Skeletal muscle cell (primary cell): Measurements from ENCODE around the gene PCDHA5.
A peak's percentile ranks its signal among the peaks of the same experiment; 100 is the strongest.
"Not testable (repeated sequence)": the region's sequence is repeated elsewhere in the genome, so short reads cannot be mapped to it uniquely, and the experiment has no call there.

Source experiments
- DNase-seq: peaks from one replicate; pipeline ENCODE4 v3.0.0-alpha.2; 2010; ENCODE audit warnings: low read depth
- H3K4me3 ChIP-seq: 2 replicates; pipeline ENCODE4 v1.5.1; 2011; ENCODE audit warnings: low read depth, mild to moderate bottlenecking, control low read depth, low read length, moderate library complexity

PCDHA5 gene

DNA sequence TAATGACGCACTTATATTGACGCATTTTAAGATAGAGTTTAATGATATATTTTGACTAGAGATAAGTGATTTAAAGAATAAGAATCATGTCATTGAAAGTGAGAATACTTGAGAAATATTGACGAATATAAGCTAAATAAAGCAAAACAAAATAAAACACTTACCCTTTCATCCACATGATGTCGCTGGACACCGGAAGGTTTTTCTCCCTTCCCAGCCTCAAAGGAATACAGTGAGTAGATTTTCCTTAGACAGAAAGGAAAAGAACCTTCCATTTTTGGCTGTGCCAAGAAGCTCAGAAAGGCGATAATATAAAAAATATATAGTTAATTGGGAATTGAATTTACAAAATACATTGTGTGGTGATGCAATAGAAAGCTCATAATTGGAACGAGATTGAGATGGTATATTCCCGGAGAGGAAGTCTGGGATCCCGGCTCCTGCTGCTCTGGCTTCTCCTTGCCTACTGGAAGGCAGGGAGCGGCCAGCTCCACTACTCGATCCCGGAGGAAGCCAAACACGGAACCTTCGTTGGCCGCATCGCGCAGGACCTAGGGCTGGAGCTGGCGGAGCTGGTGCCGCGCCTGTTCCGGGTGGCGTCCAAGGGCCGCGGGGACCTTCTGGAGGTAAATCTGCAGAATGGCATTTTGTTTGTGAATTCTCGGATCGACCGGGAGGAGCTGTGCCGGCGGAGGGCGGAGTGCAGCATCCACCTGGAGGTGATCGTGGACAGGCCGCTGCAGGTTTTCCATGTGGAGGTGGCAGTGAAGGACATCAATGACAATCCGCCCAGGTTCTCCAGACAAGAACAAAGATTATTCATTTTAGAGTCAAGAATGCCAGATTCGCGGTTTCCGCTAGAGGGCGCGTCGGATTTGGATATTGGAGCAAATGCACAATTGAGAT, at the start of gene PCDHA5:
Gene PCDHA5 (plus strand): TSS at position 239 of the 906 bp plus-strand sequence.
- no peak for DNase-seq
- H3K4me3 ChIP-seq = no peak within 1 kb of the TSS

DNA sequence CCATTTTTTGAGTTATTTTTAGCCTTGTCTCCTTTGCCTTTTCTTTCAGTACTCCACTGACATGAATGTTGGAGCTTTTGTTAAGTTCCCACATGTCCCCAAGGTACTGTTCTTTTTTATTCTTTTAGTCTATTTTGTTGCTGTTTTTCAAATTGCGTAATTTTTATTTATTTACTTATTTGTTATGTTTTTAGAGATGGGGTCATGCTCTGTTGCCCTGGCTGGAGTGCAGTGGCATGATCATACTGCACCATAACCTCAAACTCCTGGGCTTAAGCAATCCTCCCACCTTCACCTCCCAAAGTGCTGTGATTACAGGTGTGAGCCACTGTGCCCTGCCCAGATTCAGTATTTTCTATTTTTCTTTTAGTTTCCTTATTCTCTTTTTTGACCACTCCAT, 40.9 kb upstream of the PCDHA5 start:
- no peak overlapping the region for H3K4me3 ChIP-seq
- no peak for DNase-seq

DNA sequence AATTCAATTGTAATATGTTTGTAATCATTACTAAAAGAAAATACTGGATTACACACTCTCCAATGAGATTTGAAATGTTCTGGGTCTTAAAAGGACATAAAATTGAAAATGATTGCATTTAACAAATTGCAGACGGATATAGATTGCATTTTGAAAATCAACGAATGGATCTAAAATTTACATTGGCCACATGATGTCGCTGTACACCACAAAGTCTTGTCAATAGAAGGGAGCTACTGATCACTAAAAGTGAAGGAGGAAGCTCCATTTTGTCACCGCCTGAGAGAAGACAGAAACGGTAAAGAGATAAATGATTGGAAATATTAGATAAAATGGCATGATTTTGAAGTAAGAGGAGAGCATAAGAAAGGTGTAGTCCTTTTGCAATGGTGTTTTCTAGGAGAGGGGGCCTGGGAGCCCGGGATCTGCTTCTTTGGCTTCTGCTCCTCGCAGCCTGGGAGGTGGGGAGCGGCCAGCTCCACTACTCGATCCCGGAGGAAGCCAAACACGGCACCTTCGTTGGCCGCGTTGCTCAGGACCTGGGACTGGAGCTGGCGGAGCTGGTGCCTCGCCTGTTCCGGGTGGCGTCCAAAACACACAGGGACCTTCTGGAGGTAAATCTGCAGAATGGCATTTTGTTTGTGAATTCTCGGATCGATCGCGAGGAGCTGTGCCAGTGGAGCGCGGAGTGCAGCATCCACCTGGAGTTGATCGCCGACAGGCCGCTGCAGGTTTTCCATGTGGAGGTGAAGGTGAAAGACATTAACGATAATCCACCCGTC, 35.3 kb upstream of the PCDHA5 start, which contains the start of gene PCDHA1:
Gene PCDHA1 (plus strand): TSS at position 236 of the 782 bp plus-strand sequence.
- no peak within 1 kb of the TSS for H3K4me3 ChIP-seq
- DNase-seq = no peak

DNA sequence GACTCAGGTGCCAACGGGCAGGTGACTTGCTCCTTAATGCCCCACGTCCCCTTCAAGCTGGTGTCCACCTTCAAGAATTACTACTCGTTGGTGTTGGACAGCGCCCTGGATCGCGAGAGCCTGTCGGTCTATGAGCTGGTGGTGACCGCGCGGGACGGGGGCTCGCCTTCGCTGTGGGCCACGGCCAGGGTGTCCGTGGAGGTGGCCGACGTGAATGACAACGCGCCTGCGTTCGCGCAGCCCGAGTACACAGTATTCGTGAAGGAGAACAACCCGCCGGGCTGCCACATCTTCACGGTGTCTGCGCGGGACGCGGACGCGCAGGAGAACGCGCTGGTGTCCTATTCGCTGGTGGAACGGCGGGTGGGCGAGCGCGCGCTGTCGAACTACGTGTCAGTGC, 34.0 kb upstream of the PCDHA5 start:
- H3K4me3 ChIP-seq, DNase-seq: not testable (repeated sequence)

DNA sequence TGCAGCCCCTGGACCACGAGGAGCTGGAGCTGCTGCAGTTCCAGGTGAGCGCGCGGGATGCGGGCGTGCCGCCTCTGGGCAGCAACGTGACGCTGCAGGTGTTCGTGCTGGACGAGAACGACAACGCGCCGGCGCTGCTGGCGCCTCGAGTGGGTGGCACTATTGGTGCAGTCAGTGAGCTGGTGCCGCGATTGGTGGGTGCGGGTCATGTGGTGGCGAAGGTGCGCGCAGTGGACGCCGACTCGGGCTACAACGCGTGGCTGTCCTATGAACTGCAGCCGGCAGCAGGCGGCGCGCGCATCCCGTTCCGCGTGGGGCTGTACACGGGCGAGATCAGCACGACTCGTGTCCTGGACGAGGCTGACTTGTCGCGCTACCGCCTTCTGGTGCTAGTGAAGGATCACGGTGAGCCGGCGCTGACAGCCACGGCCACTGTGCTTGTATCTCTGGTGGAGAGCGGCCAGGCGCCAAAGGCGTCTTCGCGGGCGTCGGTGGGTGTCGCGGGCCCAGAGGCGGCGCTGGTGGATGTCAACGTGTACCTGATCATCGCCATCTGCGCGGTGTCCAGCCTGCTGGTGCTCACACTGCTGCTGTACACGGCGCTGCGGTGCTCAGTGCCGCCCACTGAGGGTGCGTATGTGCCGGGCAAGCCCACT, 33.4 kb upstream of the PCDHA5 start:
- not testable (repeated sequence) for H3K4me3 ChIP-seq, DNase-seq

DNA sequence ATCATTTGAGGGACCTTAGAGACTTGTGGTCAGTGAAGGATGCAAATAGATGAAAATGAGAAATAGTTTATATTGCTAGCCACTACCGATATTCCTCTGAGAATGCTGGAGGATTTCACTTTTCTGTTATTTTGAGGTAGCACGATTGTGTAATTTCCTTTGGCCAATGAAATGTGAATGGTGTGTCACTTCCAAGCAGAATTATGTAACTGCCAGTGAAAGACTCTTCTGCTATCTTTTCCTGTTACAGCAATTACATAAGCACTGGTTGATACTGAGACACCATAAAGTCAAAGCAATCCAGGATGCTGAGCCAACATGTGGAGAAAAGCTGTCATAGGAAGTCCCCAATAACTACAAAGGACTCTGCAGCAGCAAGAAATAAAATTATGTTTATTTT, 30.3 kb upstream of the PCDHA5 start:
- no peak for DNase-seq
- H3K4me3 ChIP-seq = no peak overlapping the region

DNA sequence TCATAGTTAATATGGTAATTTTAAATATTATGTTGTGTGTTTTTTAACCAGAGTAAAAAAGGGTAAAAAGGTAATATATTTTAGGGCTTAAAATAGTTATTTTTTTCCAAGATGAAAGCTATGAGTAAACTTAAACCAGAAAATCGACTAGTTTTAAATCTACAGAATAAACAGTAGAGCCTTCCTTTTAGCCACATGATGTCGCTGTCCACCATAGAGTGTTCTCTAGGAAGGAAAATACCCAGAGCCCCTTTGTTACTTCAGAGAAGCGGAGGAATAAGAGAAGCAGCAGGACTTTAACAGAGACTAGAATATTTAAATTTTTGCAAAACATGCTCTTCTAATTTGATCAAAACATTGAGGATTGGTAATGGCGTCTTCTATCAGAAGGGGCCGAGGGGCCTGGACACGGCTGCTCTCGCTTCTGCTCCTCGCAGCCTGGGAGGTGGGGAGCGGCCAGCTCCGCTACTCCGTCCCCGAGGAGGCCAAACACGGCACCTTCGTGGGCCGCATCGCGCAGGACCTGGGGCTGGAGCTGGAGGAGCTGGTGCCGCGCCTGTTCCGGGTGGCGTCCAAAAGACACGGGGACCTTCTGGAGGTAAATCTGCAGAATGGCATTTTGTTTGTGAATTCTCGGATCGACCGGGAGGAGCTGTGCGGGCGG, 26.7 kb upstream of the PCDHA5 start, which contains the start of gene PCDHA2:
Gene PCDHA2 (plus strand): TSS at position 258 of the 664 bp plus-strand sequence.
- H3K4me3 ChIP-seq = no peak within 1 kb of the TSS
- DNase-seq = no peak

DNA sequence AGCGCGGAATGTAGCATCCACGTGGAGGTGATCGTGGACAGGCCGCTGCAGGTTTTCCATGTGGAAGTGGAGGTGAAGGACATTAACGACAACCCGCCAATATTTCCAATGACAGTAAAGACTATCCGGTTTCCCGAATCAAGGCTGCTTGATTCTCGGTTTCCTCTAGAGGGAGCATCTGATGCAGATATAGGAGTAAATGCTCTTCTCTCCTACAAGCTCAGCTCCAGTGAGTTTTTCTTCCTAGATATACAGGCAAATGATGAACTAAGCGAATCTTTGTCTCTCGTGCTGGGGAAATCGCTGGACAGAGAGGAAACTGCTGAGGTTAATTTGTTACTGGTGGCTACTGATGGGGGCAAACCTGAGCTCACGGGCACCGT, 26.2 kb upstream of the PCDHA5 start:
- no peak for DNase-seq
- no peak overlapping the region for H3K4me3 ChIP-seq

DNA sequence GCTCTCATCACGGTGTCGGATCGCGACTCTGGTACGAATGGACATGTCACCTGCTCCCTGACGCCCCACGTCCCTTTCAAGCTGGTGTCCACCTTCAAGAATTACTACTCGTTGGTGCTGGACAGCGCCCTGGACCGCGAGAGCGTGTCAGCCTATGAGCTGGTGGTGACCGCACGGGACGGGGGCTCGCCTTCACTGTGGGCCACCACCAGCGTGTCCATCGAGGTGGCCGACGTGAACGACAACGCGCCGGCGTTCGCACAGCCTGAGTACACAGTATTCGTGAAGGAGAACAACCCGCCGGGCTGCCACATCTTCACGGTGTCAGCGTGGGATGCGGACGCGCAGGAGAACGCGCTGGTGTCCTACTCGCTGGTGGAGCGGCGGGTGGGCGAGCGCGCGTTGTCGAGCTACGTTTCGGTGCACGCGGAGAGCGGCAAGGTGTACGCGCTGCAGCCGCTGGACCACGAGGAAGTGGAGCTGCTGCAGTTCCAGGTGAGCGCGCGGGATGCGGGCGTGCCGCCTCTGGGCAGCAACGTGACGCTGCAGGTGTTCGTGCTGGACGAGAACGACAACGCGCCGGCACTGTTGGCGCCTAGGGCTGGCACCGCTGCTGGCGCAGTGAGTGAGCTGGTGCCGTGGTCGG, 25.2 kb upstream of the PCDHA5 start:
- H3K4me3 ChIP-seq, DNase-seq: not testable (repeated sequence)

DNA sequence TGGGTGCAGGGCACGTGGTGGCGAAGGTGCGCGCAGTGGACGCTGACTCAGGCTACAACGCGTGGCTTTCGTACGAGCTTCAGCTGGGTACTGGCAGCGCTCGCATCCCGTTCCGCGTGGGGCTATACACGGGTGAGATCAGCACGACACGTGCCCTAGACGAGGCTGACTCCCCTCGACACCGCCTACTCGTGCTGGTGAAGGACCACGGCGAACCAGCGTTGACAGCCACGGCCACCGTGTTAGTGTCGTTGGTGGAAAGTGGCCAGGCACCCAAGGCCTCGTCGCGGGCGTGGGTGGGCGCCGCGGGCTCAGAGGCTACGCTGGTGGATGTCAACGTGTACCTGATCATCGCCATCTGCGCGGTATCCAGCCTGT, 24.7 kb upstream of the PCDHA5 start:
- H3K4me3 ChIP-seq = no peak overlapping the region
- no peak for DNase-seq

DNA sequence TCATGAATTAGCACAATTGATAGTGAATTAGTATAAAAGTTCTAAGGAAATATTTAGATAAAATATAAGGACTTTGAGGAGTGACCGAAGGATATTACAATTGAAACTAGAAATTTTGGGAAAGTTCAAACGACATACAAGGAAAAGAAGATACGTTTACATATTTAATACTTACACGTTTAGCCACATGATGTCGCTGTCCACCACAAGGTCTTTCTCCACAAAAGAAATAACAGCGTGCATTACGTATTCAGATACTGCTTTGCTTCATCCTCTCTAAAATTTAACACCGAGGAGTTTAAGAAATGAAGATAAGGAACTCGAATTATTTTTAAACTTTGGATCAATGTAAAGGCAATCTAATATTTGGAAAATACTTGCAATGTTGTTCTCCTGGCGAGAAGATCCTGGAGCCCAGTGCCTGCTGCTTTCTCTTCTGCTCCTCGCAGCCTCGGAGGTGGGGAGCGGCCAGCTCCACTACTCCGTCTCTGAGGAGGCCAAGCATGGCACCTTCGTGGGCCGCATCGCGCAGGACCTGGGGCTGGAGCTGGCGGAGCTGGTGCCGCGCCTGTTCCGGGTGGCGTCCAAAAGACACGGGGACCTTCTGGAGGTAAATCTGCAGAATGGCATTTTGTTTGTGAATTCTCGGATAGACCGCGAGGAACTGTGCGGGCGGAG, 20.5 kb upstream of the PCDHA5 start, which contains the start of gene PCDHA3:
Gene PCDHA3 (plus strand): TSS at position 242 of the 678 bp plus-strand sequence.
- DNase-seq = no peak
- peak within 1 kb of the TSS; percentile 26 for H3K4me3 ChIP-seq

DNA sequence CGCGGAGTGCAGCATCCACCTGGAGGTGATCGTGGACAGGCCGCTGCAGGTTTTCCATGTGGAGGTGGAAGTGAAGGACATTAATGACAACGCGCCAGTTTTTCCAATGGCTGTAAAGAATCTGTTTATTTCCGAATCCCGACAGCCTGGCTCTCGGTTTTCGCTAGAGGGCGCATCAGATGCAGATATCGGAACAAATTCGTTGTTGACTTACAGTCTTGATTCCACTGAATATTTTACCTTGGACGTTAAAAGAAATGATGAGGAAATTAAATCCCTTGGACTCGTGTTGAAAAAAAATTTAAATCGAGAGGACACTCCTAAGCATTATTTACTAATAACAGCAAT, 19.9 kb upstream of the PCDHA5 start:
- DNase-seq = no peak
- peak overlapping the region; percentile 26 for H3K4me3 ChIP-seq

DNA sequence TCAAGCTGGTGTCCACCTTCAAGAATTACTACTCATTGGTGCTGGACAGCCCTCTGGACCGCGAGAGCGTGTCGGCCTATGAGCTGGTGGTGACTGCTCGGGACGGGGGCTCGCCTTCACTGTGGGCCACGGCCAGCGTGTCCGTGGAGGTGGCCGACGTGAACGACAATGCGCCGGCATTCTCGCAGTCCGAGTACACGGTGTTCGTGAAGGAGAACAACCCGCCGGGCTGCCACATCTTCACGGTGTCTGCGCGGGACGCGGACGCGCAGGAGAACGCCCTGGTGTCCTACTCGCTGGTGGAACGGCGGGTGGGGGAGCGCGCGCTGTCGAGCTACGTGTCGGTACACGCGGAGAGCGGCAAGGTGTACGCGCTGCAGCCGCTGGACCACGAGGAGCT, 19.0 kb upstream of the PCDHA5 start:
- H3K4me3 ChIP-seq, DNase-seq: not testable (repeated sequence)

DNA sequence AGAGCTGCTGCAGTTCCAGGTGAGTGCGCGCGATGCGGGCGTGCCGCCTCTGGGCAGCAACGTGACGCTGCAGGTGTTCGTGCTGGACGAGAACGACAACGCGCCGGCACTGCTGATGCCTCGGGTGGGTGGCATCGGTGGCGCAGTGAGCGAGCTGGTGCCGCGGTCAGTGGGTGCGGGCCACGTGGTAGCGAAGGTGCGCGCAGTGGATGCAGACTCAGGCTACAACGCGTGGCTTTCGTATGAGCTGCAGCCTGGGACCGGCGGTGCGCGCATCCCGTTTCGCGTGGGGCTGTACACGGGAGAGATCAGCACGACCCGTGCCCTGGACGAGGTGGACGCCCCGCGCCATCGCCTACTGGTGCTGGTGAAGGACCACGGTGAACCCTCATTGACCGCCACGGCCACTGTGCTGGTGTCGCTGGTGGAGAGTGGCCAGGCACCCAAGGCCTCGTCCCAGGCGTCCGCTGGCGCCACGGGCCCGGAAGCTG, 18.6 kb upstream of the PCDHA5 start:
- DNase-seq = no peak
- no peak overlapping the region for H3K4me3 ChIP-seq

DNA sequence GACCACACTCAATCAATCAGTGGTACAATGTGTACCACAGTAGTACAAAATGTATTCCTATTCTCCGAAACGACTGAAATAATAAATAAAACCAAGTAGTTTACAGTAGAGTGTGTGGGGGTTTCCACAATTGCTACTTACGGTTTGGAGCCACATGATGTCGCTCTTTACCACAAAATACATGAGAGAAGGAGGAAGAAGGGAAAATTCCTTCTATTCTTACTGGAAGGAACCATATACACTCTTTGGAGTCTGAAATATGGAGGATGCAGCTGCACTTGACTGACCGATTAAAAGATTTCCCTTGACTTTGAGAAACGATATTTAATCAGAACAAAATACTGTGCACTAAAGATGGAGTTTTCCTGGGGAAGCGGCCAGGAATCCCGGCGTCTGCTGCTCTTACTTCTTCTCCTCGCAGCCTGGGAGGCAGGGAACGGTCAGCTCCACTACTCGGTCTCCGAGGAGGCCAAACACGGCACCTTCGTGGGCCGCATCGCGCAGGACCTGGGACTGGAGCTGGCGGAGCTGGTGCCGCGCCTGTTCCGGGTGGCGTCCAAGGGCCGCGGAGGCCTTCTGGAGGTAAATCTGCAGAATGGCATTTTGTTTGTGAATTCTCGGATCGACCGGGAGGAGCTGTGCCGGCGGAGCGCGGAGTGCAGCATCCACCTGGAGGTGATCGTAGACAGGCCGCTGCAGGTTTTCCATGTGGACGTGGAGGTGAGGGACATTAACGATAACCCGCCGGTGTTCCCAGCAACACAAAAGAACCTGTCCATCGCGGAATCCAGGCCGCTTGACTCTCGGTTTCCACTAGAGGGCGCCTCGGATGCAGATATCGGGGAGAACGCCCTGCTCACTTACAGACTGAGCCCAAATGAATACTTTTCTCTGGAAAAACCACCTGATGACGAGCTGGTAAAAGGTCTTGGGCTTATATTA, 14.3 kb upstream of the PCDHA5 start, which contains the start of gene PCDHA4:
Gene PCDHA4 (plus strand): TSS at position 235 of the 942 bp plus-strand sequence.
- H3K4me3 ChIP-seq = peak within 1 kb of the TSS; percentile 26
- no peak for DNase-seq

DNA sequence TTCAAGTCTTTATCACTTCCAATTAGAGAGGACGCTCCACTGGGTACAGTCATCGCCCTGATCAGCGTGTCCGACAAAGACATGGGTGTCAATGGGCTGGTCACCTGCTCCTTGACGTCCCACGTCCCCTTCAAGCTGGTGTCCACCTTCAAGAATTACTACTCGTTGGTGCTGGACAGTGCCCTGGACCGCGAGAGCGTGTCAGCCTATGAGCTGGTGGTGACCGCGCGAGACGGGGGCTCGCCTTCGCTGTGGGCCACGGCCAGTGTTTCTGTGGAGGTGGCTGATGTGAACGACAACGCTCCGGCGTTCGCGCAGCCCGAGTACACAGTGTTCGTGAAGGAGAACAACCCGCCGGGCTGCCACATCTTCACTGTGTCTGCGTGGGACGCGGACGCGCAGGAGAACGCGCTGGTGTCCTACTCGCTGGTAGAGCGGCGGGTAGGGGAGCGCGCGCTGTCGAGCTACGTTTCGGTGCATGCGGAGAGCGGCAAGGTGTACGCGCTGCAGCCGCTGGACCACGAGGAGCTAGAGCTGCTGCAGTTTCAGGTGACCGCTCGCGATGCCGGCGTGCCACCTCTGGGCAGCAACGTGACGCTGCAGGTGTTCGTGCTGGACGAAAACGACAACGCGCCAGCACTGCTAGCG, 13.0 kb upstream of the PCDHA5 start:
- not testable (repeated sequence) for DNase-seq, H3K4me3 ChIP-seq

DNA sequence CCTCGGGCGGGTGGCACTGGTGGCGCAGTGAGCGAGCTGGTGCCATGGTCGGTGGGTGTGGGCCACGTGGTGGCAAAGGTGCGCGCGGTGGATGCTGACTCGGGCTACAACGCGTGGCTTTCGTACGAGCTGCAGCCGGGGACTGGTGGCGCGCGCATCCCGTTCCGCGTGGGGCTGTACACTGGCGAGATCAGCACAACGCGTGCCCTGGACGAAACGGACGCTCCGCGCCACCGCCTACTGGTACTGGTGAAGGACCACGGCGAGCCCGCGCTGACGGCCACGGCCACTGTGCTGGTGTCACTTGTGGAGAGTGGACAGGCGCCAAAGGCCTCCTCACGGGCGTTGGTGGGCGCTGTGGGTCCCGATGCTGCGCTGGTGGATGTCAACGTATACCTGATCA, 12.5 kb upstream of the PCDHA5 start:
- no peak overlapping the region for H3K4me3 ChIP-seq
- DNase-seq = no peak
